GM19240 (cell line): ENCODE data around the gene CRNN.

ENCODE experiments used
- DNase-seq: peaks from one replicate; pipeline ENCODE4 v3.0.0; 2011; ENCODE audit warnings: low spot score; ENCODE audit not compliant: insufficient read length

Gene CRNN

DNA sequence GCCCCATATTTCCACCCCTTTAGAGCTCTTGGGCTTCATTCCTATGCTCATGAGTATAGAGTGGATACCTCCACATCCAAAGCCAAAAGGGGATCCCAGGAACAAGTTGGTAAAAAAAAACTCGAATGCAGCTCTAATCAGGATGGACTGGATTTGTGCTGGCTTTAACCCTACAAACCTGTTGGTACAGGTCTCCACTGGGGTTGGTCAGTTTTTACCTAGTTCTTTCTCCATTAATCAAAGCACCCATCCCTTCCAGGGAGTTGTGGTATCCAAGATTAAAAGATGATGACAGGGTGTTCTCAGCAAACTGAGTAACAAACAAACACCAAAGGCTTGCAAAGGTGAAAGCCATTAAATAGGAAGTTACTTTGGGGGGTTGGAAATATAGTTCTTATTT lies 5.9 kb upstream of the CRNN start:
- DNase-seq, result no peak

DNA sequence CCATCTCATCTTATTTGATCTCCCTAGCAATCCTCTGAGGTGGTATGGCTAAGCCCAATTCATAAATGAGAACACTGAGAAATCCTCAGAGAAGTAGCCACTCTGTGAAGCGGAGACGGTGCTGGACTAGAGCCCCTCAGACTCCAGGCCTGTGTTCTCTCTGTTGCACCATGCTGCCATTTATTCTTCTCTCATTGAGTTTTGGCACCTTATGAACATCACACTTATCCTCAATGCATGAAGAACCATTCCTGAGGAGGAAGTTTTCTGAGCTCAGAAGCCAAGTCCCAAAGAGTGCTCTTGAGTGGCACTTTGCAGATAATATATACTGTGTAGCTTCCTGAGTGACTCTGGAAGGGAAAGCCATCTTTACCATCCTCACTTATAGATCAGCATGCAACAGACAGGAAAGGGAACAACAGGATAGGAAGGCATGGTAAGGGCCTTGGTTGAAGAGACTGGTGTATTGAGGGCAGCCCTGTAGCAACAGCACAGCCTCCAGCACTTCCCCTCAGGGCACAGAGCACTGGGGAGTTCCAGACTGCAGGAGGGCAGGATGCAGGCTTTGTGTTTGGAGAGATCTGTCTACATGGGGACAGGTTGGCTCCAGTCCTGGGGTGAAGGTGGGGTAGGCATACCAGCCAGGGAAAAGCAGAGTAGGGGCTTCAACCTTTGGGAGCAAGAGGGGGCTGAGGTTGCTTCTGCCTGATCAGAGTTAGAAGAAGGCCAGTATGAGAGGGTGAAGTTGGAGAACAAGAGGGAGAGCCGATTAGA lies 1.6 kb upstream of the CRNN start:
- no peak for DNase-seq

DNA sequence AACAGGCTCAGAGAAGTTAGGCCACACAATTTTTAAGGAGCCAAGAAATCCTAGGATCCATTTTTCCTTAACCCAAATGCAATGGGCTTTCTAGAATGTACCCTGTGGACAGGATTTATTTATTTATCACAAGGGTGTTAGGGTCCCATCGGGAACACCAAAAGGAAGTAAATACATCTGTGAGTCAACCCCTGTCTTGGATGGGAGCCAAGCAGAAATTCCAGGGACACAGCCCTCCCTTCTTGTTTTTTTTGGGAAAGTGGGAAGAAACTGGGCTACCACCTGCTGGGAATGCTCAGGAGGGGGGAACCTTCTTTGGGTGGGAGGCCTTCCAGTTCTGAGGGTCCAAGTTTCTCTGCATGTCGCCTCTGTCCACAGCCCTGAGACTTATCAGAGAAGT lies 1.3 kb downstream of the CRNN start:
- no peak for DNase-seq

DNA sequence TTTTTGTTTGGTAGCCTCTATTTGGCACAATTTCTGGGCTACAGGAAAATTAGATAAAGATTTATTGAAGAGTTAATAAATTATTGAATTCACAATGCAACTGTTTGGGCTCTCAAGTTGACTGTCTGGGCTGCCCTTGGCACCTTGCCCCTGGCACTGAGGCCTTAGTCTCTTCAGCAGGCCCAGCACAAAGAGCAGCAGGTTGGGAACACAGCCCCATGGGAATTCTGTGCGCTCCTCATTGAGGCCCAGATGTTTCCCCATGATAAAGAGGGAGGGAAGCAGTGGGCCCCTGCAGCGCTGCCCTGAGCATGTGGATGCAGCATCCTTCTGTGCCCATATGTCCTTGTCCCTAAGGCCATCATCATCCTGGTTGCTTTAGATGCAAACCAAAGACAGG lies 2.9 kb downstream of the CRNN start:
- no peak for DNase-seq

DNA sequence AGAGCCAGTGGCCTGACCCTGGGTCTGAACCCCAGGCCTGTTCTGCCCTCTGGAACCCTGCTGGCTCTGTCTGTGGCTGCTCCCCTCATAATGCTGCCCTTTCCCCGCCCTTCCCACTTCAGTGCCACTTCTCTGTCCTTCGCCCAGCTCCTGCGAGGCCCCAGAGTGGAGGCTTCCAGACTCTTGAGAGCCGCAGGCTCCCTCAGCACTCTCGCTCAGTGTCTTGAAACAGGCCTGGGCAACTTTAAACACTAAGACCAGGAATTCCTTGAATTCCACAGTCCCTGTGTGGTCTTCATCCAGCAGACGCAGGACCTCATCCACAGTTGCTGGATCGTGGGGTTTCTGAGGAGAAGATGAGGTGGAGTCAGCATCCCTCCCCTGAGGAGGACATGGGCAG lies 3.5 kb downstream of the CRNN start:
- no peak for DNase-seq

DNA sequence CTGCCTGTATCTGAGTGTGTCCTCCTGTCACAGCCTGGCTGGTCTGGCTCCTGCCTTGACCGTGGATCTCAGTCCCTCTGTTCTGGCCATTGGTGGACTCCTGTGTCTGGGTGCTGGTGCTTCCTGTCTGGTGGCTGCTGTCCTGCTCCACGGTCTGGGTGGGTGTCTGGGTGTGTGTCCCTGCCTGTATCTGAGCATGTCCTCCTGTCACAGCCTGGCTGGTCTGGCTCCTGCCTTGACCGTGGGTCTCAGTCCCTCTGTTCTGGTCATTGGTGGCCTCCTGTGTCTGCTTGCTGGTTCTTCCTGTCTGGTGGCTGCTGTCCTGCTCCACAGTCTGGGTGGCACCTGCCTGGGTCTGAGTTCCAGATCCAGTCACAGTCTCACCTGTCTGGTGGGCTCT lies 4.0 kb downstream of the CRNN start:
- no peak for DNase-seq

DNA sequence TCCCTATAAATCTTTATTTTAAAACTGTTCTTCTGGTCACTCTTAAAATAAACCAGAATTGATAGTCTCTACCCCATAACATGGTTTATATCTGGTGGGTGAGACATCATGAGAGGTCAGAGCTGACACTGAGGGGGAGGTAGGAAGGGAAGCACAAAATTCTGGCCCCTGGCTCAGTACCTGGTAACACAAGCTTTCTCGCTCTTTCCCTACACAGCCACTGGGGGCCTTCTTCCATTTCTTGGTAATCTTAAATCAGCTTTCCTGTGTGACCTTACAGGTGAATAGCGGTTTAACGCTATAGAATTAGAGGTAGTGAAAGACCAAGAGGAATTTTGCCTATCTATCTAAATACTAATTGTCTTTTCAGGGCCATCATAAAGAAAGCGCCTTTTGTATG lies 5.4 kb downstream of the CRNN start:
- no peak for DNase-seq

DNA sequence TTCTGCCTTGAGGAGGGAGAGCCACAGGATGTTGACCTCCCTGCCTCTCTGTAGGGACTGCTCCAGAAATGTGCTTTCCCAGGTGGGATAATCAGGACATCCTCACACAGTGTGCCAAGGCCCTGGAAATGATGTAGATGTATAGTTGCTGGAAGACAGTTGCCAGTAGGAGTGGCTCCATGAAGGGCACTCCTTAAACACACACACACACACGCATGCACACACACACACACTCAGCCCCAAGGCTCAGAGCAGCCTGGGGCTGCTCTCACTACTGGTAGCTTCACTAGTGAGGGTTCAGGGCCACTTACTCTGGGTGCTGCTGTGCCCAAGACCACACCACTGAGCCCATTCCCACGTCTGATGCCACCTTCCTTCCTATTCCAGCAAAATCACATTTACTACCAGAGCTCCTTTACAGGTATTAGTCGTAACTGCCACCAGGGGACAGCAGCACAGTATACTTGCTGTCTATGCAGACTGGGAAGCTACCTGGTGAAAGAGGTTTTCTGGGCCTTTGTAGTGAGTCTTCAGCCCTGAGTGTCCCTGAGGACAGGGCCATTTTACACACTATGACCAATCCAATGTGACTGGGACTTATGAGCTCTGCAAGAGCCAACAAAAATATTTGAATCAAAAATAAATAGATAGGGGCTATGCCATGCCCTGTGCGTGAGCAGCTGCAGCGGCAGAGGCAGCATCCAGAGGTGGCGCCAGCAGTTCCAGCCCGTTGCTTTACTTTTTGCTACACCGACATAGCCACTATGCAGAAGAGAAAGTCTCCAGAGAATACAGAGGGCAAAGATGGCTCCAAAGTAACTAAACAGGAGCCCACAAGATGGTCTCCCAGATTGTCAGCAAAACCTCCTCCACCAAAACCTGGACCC lies 15.0 kb downstream of the CRNN start:
- DNase-seq, result no peak

DNA sequence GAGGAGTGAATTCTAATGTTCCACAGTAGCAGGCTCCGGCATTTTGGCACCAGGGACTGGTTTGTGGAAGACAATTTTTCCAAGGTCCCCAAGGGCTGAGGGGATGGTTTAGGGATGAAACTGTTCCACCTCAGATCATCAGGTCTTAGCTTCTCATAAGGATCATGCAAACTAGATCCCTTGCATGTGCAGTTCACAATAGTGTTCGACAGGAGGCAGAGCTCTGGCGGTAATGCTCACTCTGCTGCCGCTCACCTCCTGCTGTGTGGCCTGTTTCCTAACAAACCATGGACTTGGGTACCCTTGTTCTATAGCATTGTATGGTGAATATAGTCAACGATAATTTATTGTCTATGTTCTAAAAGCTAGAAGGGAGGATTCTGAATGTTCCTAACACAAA lies 16.6 kb downstream of the CRNN start:
- DNase-seq, result no peak

DNA sequence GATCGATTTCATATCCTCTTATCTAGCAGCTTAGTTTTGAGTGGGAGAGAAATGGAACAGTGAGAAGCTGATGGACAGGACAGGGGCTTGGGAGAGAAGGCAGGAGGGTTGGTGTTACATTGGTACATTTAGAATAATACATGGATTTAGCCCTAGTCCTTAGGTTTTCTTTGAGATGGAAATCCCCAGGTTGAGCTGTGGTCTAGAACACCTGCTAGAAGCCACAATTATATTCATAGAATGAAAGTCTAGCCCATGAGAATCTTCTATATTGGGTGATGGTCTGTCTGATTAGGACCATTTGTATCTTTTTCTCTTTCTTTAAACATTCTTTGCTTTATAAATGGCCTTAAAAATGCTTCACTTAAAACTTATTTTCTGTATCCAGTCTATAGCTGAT lies 19.9 kb downstream of the CRNN start:
- no peak for DNase-seq

DNA sequence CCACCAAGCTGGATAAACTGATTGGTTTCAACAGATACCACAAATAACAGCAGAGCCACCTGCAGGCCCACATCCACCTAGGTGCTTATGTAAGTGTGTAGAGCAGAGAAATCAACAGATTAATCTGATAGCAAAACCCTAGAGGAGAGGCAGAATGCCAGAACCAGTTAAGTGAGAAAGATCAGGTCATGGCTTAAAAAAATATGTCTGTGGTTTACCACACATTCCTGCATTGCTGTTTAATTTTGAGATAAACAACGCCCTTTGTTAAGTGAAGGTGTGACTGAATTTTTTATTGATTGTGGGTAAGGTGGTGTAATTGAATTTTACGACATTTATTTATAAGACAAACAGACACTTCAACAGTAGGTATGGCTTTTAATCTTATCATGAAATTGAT lies 21.2 kb downstream of the CRNN start:
- DNase-seq, result no peak

DNA sequence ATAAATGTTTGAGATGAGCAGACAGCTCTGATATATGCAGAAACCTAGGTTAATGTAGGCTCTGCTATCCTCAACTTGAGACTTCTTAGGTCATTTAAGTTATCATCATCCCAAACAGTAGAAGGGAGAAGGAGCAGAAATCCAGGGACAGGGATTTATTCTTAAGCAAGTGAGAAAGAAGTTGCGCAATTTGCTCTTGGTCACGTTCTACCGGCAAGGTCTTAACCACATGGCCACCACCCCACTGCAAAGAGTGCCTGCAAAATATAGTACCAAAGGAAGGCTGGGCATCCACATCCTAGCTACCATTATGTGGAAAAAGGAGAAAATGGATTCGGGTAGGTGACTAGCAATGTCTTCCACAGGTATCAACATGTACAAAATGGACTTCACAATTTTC lies 25.2 kb downstream of the CRNN start:
- DNase-seq, result no peak

DNA sequence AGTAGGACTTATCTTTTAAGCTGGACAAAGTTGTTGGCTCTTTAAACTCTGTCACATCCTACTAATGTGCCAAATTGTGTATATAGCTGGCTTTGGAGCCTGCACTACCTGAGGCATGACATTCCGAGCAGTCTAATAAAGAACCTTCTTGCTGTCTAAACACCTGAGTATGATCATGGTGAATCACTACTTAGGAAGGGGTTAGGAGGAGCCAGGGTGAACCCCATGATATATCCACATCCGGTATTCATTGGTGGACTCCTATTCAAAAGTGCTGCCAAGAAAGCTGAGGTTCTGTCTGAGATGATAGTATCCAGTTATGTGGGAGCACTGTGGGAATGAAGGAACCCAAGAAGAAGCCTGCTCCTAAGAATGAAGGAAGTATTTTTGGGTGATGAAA lies 27.1 kb downstream of the CRNN start:
- DNase-seq, result no peak

DNA sequence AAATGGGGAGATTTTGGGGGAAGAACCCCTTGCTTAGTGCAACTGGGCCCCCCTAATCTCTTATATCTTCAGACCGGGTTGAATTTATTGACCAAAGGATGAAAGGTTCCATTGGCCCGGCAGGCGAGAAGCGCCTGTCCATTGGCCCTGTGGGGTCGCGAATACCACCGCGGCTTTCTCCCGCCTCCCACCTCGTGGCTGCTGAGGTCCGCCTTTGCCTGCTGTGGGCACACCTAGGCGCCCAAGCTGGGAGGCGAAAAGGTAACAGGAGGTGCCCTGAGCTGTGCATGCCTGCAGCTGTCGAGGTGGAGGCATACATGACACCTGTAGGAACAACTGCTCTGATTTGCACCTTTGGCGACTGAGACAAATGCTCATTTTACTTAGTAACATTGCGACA lies 33.1 kb downstream of the CRNN start:
- DNase-seq, result no peak

DNA sequence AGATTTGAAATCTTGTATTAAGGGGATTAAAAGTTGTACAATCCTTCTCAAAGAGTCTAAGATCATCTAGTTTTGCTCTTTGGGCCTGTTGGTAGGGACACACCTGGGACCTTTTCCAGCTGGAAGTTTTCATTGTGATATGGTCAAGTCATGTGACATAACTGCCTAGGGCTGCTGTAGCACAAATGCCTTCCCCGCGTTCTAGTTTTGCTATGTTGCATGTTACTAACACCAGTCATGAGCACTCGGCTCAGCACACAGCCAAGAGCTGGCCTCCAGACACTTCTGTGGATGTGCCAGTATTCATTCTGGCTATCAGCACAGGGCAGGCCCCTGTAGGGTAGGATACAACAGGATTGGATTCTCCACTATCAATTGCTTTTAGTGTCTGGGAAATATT lies 39.6 kb downstream of the CRNN start:
- no peak for DNase-seq

DNA sequence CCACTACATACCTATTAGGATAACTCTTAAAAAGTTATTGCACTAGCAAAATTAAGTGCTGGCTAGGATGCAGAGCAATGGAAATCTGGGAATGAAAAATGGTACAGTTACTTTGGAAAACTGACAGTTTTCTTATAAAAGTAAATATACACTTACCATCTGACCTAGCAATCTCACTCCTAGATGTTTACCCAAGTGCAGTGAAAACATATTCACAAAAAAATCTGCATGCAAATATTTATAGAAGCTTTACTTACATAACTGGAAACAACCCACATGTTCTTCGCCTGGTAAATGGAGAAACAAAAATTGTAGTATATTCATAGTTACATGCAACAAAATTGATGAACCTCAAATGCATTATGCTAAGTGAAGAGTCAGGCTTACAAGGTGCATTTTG lies 41.4 kb downstream of the CRNN start:
- DNase-seq, result no peak

DNA sequence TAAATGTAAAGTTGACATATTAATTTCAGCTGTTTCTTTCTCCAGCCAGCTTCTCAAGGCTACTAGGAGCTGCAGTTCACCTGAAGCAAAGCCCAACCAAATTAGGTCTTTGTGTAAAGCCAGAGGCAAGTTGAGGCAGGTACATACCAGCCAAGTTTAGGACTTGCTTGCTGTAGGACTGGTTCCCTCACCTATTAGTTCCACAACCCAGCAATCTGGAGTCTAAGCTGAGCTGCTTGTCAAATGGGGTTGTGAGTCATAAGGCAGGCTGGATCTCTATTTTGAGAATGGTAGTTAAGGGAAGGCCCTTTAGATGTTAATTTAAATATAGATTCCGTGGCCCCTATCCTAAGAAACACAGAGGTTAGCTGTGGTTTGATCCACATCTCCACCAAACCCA lies 46.6 kb downstream of the CRNN start:
- no peak for DNase-seq

DNA sequence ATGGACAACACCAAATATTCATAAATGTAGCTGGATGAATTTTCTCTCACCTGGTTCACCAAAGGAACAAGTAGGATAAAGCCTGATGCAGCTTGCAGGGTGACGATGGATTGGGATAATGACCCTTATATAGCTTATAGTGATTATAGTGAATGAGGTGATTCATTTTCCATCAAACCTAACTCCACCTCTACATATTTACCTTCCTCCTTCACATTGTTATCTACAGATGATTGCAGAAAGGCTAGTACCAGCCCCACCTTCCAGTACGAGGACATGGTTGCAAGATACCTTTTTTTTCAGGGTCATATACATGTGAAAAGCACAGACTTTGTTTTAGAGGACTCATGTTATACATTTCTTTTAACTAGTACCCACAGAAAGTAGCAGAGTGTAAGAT lies 54.2 kb downstream of the CRNN start, which contains the start of gene FLG2:
FLG2 (minus strand) TSS at position 101 of the 400 bp plus-strand sequence. CDS start 1,122 bp downstream, outside the sequence.
- DNase-seq, result no peak
